SK-N-SH treated with all-trans-retinoic acid at 6 μM for 48 hours (cell line): Measurements from ENCODE around the gene EEFSEC.

Experiments
- SNAI2 ChIP-seq: fragments of 250-450 bp; sonication (Bioruptor Pico); IDR thresholded peaks from 2 replicates; pipeline ENCODE4 v1.5.0; 2020; ENCODE audit warnings: mild to moderate bottlenecking, moderate library complexity
- ZC3H10 ChIP-seq: fragments of 250-450 bp; sonication (Bioruptor Pico); IDR thresholded peaks from 2 replicates; pipeline ENCODE4 v1.5.1; 2021; ENCODE audit warnings: mild to moderate bottlenecking, moderate library complexity

DNA sequence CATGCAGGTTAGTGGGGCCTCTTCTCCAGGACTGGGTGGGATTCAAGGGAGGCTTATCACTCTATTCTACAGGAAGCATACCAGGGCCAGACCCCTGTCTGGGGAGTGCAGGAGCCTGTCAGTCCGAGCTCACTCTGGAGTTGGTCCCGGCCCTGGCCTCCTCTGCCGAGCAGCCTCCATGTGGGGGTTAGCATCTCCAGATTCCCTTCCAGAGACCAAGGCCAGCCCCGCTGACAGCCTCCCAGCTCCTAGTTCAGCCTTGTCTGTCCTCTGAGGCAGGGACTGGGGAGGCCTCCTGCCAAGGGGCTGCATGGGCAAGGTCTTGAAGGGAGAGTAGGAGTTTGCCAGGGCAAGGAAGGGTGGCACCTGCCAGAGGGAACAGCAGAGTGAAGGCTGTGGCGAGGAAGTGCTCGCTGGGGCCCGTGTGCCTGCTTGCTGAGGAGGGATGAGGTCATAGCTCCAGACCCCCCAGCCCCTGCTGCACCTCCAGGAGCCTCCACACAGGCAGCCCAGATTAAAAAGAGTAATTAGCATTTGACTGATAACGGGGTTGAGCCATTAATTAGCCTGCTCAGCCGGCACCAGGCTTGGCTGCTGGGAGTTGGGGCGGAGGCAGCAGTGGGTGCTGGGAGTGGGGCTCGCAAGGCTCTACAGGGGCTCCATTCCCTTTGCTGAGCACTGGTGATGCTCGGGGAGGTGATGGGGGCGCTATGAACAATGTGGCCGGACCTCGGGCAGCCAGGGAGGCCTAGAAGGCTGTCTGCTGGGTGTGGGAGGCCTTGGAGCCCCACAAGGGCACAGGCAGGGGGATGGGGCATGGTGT is 259.1 kb downstream of the EEFSEC start:
- no peak for TF ChIP-seq ZC3H10 (CRISPR knock-in tag)
- TF ChIP-seq SNAI2 (CRISPR knock-in tag): no peak
